GM12878 (cell line): Measurements from ENCODE around the gene AGBL4.

Experiments
- CHD4 ChIP-seq: fragments of 200-600 bp; sonication (generic); IDR thresholded peaks from 2 replicates; pipeline ENCODE4 v1.6.1; 2016; ENCODE audit warnings: mild to moderate bottlenecking
- CREB1 ChIP-seq: IDR thresholded peaks from 2 replicates; pipeline ENCODE4 v1.6.1; 2012; ENCODE audit warnings: low read depth, mild to moderate bottlenecking, inconsistent platforms
- CTCF ChIP-seq, 3 experiments: IDR thresholded peaks in 2 of 3; conservative IDR thresholded peaks in 1 of 3; 2 replicates each; pipeline ENCODE4 v1.5.1; 2011; ENCODE audit warnings: low read depth in 3 of 3, low read length in 3 of 3, mild to moderate bottlenecking in 3 of 3, control low read depth in 2 of 3, moderate library complexity in 2 of 3, inconsistent platforms in 1 of 3, mixed read lengths in 1 of 3; ENCODE audit not compliant: control insufficient read depth in 2 of 3, insufficient read depth in 1 of 3; ENCODE audit errors: extremely low read depth in 1 of 3
- EP300 ChIP-seq, 2 experiments: fragments of 150-350 bp in 1 of 2; IDR thresholded peaks; 2 replicates each; pipeline ENCODE4 v1.6.1; 2011 to 2012; ENCODE audit warnings: low read depth in 2 of 2, low read length in 2 of 2, borderline replicate concordance in 1 of 2, improper control_type of control experiment in 1 of 2, inconsistent platforms in 1 of 2; ENCODE audit not compliant: control insufficient read depth in 1 of 2
- HDGF ChIP-seq: fragments of 450-650 bp; IDR thresholded peaks from 2 replicates; pipeline ENCODE4 v1.6.1; 2016; ENCODE audit warnings: antibody characterized with exemption
- HSF1 ChIP-seq: fragments of 150-350 bp; IDR thresholded peaks from 2 replicates; pipeline ENCODE4 v1.6.1; 2014; ENCODE audit warnings: mild to moderate bottlenecking, low read depth, low read length
- MXI1 ChIP-seq: fragments of 150-350 bp; IDR thresholded peaks from 2 replicates; pipeline ENCODE4 v1.6.1; 2011; ENCODE audit warnings: low read depth, mild to moderate bottlenecking, inconsistent platforms, low read length, improper control_type of control experiment
- NR2C2 ChIP-seq: IDR thresholded peaks from 2 replicates; pipeline ENCODE4 v1.6.1; 2011; ENCODE audit warnings: borderline replicate concordance, low read depth; ENCODE audit not compliant: control insufficient read depth, insufficient read length
- NR2F1 ChIP-seq: fragments of 450-650 bp; conservative IDR thresholded peaks from 2 replicates; pipeline ENCODE4 v1.6.1; 2017; ENCODE audit warnings: mild to moderate bottlenecking
- POLR2AphosphoS5 ChIP-seq: IDR thresholded peaks from 2 replicates; pipeline ENCODE4 v1.6.1; 2011; ENCODE audit warnings: mild to moderate bottlenecking, low read length, inconsistent platforms
- RAD21 ChIP-seq: IDR thresholded peaks from 2 replicates; pipeline ENCODE4 v1.6.1; 2011; ENCODE audit warnings: mild to moderate bottlenecking, low read depth, low read length, moderate library complexity; ENCODE audit not compliant: insufficient read depth
- REST ChIP-seq: IDR thresholded peaks from 2 replicates; pipeline ENCODE4 v1.6.1; 2012; ENCODE audit warnings: mild to moderate bottlenecking, low read depth, low read length
- USF2 ChIP-seq: IDR thresholded peaks from 2 replicates; pipeline ENCODE4 v1.6.1; 2011; ENCODE audit warnings: low read depth, low read length, improper control_type of control experiment, borderline replicate concordance
- YY1 ChIP-seq: IDR thresholded peaks from 2 replicates; pipeline ENCODE4 v1.6.1; 2011; ENCODE audit warnings: low read depth, mild to moderate bottlenecking, low read length

GRCh38 chr1:48670234-48671020, 1353.3 kb downstream of the AGBL4 start:
- TF ChIP-seq HDGF (no peak), EP300 (IDR thresholded peaks at IDR 0.05; ENCODE audit: borderline replicate concordance in 1 of 2, control insufficient read depth in 1 of 2, low read depth in 2 of 2, low read length in 2 of 2) (no peak), MXI1 (no peak), NR2C2 (no peak), RAD21 (no peak), CTCF (IDR thresholded peaks at IDR 0.05 in 2 of 3, conservative IDR thresholded peaks at IDR 0.05 in 1 of 3; ENCODE audit: control insufficient read depth in 2 of 3, extremely low read depth in 1 of 3, insufficient read depth in 1 of 3, low read depth in 3 of 3, low read length in 3 of 3) (no peak), CREB1 (no peak), HSF1 (no peak), YY1 (no peak), USF2 (no peak), POLR2AphosphoS5 (no peak), CHD4 (no peak), REST (no peak), NR2F1 (no peak)
